Fibroblast of skin of right biceps (primary cell): ENCODE data around the gene PRELP.
A peak's percentile ranks its signal among the peaks of the same experiment; 100 is the strongest.

Experiments used
- DNase-seq: peaks from one replicate; pipeline ENCODE4 v3.0.0-alpha.2; 2013

Gene PRELP

GRCh38 chr1:203528063-203528462 is 52.5 kb downstream of the PRELP start:
- no peak for DNase-seq

GRCh38 chr1:203528976-203529835 is 53.6 kb downstream of the PRELP start:
- DNase-seq: no peak

- DNase-seq: no peak
Observed at GRCh38 chr1:203531063-203531462, 55.5 kb downstream of the PRELP start.

GRCh38 chr1:203534012-203534411 is 58.4 kb downstream of the PRELP start:
- no peak for DNase-seq

- DNase-seq: peak; percentile 99
Observed at GRCh38 chr1:203534526-203534925, 58.9 kb downstream of the PRELP start.

GRCh38 chr1:203536575-203536974 is 61.0 kb downstream of the PRELP start:
- DNase-seq: peak; percentile 47

- peak; percentile 71 for DNase-seq
Observed at GRCh38 chr1:203536980-203537455, 61.4 kb downstream of the PRELP start.

GRCh38 chr1:203537806-203538464 is 62.3 kb downstream of the PRELP start:
- peak; percentile 63 for DNase-seq

- DNase-seq: no peak
Observed at GRCh38 chr1:203538726-203539125, 63.1 kb downstream of the PRELP start.

- DNase-seq: no peak
Observed at GRCh38 chr1:203539831-203540546, 64.4 kb downstream of the PRELP start.
